ENCODE results near the gene SLC29A2.

The SLC29A2 gene

DNA sequence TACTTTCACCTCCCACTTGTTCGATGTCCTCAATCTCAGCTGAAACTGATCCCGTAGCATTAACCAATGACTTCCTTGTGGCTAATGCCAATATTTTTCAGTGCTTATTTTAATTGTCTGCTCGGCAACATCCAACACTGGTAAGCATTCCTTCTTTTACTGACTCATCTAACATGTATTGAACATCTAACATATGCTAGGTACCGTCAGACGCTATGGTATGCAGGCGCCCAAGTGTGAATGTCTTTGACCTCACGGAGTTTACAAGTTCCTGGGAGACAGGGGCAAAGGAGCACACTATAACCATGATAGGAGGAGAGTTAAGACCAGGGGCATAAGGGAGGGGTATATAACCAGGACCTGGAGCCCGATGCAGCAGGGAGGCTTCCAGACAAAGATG lies 28.4 kb downstream of the SLC29A2 start:
- no peaks in the 10 kb centered on the region for H3K9me3 ChIP-seq (ENCODE audit: control insufficient read depth, insufficient read depth, low read depth, low read length)
- ChIA-PET POLR2A (interaction anchor here (4.3 kb wide), 1 partner anchor 31 kb away, joined by 18 read pairs; no protein-coding TSS in a partner anchor), CTCF (interaction anchor here (0.8 to 3.8 kb wide), 2 partner anchors 13 to 31 kb away, joined by 3 to 28 read pairs; no protein-coding TSS in a partner anchor)
- TF ChIP-seq, protein P1, sequence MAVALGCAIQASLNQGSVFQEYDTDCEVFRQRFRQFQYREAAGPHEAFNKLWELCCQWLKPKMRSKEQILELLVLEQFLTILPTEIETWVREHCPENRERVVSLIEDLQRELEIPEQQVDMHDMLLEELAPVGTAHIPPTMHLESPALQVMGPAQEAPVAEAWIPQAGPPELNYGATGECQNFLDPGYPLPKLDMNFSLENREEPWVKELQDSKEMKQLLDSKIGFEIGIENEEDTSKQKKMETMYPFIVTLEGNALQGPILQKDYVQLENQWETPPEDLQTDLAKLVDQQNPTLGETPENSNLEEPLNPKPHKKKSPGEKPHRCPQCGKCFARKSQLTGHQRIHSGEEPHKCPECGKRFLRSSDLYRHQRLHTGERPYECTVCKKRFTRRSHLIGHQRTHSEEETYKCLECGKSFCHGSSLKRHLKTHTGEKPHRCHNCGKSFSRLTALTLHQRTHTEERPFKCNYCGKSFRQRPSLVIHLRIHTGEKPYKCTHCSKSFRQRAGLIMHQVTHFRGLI (tag by site-specific recombination; IDR thresholded peaks at IDR 0.05): no peak
- TF ChIP-seq, protein P2, sequence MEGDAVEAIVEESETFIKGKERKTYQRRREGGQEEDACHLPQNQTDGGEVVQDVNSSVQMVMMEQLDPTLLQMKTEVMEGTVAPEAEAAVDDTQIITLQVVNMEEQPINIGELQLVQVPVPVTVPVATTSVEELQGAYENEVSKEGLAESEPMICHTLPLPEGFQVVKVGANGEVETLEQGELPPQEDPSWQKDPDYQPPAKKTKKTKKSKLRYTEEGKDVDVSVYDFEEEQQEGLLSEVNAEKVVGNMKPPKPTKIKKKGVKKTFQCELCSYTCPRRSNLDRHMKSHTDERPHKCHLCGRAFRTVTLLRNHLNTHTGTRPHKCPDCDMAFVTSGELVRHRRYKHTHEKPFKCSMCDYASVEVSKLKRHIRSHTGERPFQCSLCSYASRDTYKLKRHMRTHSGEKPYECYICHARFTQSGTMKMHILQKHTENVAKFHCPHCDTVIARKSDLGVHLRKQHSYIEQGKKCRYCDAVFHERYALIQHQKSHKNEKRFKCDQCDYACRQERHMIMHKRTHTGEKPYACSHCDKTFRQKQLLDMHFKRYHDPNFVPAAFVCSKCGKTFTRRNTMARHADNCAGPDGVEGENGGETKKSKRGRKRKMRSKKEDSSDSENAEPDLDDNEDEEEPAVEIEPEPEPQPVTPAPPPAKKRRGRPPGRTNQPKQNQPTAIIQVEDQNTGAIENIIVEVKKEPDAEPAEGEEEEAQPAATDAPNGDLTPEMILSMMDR (tag by site-specific recombination; IDR thresholded peaks at IDR 0.05): no peak
- TF ChIP-seq ZNF221 (tag by site-specific recombination; IDR thresholded peaks at IDR 0.05; ENCODE audit: borderline replicate concordance) (no peak), MZF1 (tag by site-specific recombination; IDR thresholded peaks at IDR 0.05; ENCODE audit: borderline replicate concordance) (no peak), ZNF501 (tag by site-specific recombination; IDR thresholded peaks at IDR 0.05) (no peak), ZBTB48 (tag by site-specific recombination; IDR thresholded peaks at IDR 0.05) (no peak), ZNF398 (tag by site-specific recombination; IDR thresholded peaks at IDR 0.05) (no peak)
- no peak overlapping the region for H3K4me3 ChIP-seq (ENCODE audit: low read depth, low read length)
- H3K4me1 ChIP-seq (ENCODE audit: control insufficient read depth, insufficient read depth, low read length): no peaks in the 10 kb centered on the region
- H3K36me3 ChIP-seq (ENCODE audit: control insufficient read depth in 2 of 2, insufficient read depth in 1 of 2, low read length in 2 of 2): peaks cover 0 to 55% of the 10 kb centered on the region in 2 experiments; a peak in 2 of 3 replicates
- H3K27ac ChIP-seq (ENCODE audit: extremely low read depth, low read depth, low read length): no peak overlapping the region

GRCh38 chr11:66341502-66342126 lies 29.9 kb downstream of the SLC29A2 start:
- Histone ChIP-seq H3K4me1 (ENCODE audit: control insufficient read depth, insufficient read depth, low read length) (no peaks in the 10 kb centered on the region), H3K27ac (ENCODE audit: extremely low read depth, low read depth, low read length) (no peak overlapping the region), H3K4me3 (ENCODE audit: low read depth, low read length) (no peak overlapping the region), H3K36me3 (ENCODE audit: control insufficient read depth in 2 of 2, insufficient read depth in 1 of 2, low read length in 2 of 2) (peaks cover 0 to 66% of the 10 kb centered on the region in 2 experiments; a peak in 2 of 3 replicates), H3K9me3 (ENCODE audit: control insufficient read depth, insufficient read depth, low read depth, low read length) (no peaks in the 10 kb centered on the region)
- ChIA-PET POLR2A (no interaction called here), CTCF (interaction anchor here (1.0 kb wide), 2 partner anchors 31 to 48 kb away, joined by 3 to 4 read pairs; no protein-coding TSS in a partner anchor)
- TF ChIP-seq ZNF266 (tag by site-specific recombination; IDR thresholded peaks at IDR 0.05; ENCODE audit: low read depth): no peak
- TF ChIP-seq ZNF391 (tag by site-specific recombination; IDR thresholded peaks at IDR 0.05; ENCODE audit: borderline replicate concordance, low read depth): no peak
- no peak for TF ChIP-seq ZNF530 (tag by site-specific recombination; IDR thresholded peaks at IDR 0.05; ENCODE audit: low read depth)
- TF ChIP-seq ZSCAN4 (tag by site-specific recombination; IDR thresholded peaks at IDR 0.05): peak; percentile 88
- TF ChIP-seq ZFP3 (tag by site-specific recombination; IDR thresholded peaks at IDR 0.05; ENCODE audit: low read depth): no peak
- TF ChIP-seq SCRT1 (tag by site-specific recombination; IDR thresholded peaks at IDR 0.05; ENCODE audit: borderline replicate concordance): no peak
- TF ChIP-seq ZNF366 (tag by site-specific recombination; conservative IDR thresholded peaks at IDR 0.05): no peak

Data from HEK293 (cell line).